PFSK-1 (cell line): ENCODE measurements around the gene FANCD2.

Experiments
- FOXP2 ChIP-seq: optimal IDR thresholded peaks from 2 replicates; pipeline ENCODE3; 2011; ENCODE audit warnings: borderline replicate concordance, control low read depth, inconsistent platforms; ENCODE audit not compliant: insufficient read depth; ENCODE audit errors: extremely low read length, extremely low read depth
- POLR2AphosphoS5 ChIP-seq: IDR thresholded peaks from 2 replicates; pipeline ENCODE4 v1.6.1; 2012; ENCODE audit warnings: low read depth, mild to moderate bottlenecking, control low read depth, low read length, moderate library complexity
- SIN3A ChIP-seq: IDR thresholded peaks from 2 replicates; pipeline ENCODE4 v1.6.1; 2012; ENCODE audit warnings: mild to moderate bottlenecking, low read length, moderate library complexity, borderline replicate concordance; ENCODE audit not compliant: insufficient read depth
- TAF1 ChIP-seq: IDR thresholded peaks from 2 replicates; pipeline ENCODE4 v1.6.1; 2012; ENCODE audit warnings: low read length, control low read depth, borderline replicate concordance; ENCODE audit not compliant: insufficient read depth
- TF ChIP-seq, protein P1 (sequence below), 2 experiments: IDR thresholded peaks; 2 replicates each; pipeline versions ENCODE4 v1.6.1 to v1.8.0; 2011 to 2012; ENCODE audit warnings: low read depth in 2 of 2, low read length in 2 of 2, control low read depth in 1 of 2, inconsistent platforms in 1 of 2, mild to moderate bottlenecking in 1 of 2, moderate library complexity in 1 of 2; ENCODE audit not compliant: insufficient read depth in 1 of 2

FANCD2 gene

DNA sequence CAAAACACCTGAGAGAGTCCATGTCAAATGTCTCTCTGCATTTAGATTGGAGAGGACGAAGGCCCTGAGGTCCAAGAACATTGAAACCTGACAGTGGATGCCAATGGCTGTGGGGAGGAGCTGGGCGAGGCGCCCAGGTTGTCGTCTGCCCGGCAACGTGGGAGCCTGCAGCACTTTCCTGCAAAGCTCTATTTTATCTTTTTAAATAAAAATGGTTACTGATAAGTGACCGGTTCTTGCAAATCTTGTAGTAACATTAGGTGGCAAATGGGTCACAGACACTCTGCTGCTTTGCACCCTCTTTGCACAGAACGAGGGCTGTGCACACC is 19.5 kb upstream of the FANCD2 start:
- TF ChIP-seq SIN3A (no peak), TAF1 (no peak), POLR2AphosphoS5 (no peak), FOXP2 (no peak)
- TF ChIP-seq, protein P1, sequence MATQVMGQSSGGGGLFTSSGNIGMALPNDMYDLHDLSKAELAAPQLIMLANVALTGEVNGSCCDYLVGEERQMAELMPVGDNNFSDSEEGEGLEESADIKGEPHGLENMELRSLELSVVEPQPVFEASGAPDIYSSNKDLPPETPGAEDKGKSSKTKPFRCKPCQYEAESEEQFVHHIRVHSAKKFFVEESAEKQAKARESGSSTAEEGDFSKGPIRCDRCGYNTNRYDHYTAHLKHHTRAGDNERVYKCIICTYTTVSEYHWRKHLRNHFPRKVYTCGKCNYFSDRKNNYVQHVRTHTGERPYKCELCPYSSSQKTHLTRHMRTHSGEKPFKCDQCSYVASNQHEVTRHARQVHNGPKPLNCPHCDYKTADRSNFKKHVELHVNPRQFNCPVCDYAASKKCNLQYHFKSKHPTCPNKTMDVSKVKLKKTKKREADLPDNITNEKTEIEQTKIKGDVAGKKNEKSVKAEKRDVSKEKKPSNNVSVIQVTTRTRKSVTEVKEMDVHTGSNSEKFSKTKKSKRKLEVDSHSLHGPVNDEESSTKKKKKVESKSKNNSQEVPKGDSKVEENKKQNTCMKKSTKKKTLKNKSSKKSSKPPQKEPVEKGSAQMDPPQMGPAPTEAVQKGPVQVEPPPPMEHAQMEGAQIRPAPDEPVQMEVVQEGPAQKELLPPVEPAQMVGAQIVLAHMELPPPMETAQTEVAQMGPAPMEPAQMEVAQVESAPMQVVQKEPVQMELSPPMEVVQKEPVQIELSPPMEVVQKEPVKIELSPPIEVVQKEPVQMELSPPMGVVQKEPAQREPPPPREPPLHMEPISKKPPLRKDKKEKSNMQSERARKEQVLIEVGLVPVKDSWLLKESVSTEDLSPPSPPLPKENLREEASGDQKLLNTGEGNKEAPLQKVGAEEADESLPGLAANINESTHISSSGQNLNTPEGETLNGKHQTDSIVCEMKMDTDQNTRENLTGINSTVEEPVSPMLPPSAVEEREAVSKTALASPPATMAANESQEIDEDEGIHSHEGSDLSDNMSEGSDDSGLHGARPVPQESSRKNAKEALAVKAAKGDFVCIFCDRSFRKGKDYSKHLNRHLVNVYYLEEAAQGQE (IDR thresholded peaks at IDR 0.05; ENCODE audit: insufficient read depth in 1 of 2, low read depth in 2 of 2, low read length in 2 of 2) = no peak

DNA sequence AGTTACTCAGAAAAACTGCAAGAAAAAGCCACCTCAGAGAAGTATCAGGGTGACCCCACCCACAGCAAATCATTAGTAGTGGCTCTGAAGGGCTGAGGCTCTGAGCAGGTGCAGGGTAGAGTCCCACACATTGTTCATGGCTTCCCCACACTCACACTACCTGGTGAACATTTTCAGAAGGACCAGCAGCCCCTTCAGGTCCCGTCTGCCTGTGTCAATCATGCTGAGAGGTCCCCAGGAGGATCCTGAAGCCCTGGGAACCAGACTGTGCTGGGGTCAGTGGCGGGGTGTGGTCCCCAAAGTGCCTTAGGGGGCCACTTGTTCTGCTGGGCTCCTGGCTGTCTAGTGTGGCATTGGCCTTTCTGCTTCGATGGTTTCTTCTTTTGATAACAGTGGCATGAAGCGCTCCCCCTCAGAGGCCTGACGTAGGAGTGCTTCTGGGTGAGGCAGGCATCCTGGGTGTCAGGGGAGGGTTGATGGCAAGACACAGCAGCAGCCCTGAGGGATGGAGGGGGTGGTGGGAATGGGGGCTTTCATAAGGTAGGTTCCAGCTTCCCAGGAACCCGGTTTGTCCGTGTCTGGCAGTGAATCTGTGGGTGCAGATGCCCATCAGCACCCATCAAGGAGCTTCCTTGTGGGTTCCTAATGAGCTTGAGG is 19.0 kb upstream of the FANCD2 start:
- no peak for TF ChIP-seq TAF1
- TF ChIP-seq, protein P1 (IDR thresholded peaks at IDR 0.05; ENCODE audit: insufficient read depth in 1 of 2, low read depth in 2 of 2, low read length in 2 of 2) = no peak
- no peak for TF ChIP-seq POLR2AphosphoS5

DNA sequence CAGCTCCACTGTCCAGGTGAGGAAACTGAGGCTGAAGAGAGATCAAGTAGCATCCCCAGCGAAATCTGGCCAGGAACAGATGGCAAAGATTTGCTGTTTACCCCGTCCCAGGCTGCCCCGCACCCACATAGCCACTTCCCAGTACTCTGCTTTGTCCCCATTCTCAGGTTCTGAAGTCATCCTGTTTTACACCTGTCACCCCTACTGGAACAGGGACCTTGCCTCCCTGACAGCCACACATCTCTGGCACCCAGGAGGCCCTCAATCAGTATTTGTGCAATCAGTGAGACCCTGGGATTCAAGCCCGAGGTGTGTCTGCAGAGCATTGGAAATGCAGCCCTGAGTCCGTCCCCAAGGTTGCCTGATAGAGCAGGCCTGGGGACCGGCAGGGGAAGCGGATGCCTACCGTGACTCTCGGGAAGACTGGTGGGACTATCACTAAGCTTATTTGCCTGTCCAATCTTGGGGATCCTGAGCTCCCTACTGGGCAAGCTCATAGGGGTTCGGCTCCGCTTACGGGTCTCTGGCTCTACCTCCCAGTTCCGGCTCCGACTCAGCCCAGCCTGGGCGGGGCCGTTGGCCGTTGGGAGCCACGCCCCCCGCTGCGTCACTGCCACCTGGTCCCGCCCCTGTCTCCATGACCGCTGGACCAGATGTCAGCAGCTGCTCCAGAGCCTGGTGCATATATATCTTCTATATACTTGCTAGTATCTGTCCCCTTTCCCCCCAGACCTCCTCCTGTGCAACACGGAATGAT is 17.5 kb upstream of the FANCD2 start:
- TF ChIP-seq POLR2AphosphoS5 (no peak), TAF1 (no peak), FOXP2 (no peak), SIN3A (no peak)

DNA sequence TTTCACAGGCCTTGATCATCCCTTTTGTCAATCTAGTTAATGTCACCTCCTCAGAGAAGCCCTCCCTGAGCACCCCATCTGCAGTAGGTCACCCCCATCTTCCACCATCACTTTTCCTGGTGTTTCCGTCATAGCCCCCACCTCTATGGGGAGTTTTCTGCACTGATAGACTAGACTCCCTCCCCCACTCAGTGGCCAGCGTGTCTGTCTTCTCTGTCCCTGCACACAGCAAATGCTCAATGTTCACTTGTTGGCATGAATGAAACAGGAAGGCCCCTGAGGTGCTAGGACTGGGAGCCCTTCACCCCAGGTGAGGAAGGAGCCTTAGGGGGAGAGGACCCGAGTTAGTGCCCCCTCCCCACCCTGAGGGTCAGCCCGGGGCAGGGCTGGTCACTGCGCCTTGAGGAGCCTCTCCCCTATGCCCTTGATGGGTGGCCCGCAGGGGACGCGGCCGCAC is 15.8 kb upstream of the FANCD2 start:
- TF ChIP-seq POLR2AphosphoS5 = no peak
- no peak for TF ChIP-seq SIN3A
- TF ChIP-seq, protein P1 (IDR thresholded peaks at IDR 0.05; ENCODE audit: insufficient read depth in 1 of 2, low read depth in 2 of 2, low read length in 2 of 2) = no peak
- no peak for TF ChIP-seq FOXP2
- TF ChIP-seq TAF1 = no peak

DNA sequence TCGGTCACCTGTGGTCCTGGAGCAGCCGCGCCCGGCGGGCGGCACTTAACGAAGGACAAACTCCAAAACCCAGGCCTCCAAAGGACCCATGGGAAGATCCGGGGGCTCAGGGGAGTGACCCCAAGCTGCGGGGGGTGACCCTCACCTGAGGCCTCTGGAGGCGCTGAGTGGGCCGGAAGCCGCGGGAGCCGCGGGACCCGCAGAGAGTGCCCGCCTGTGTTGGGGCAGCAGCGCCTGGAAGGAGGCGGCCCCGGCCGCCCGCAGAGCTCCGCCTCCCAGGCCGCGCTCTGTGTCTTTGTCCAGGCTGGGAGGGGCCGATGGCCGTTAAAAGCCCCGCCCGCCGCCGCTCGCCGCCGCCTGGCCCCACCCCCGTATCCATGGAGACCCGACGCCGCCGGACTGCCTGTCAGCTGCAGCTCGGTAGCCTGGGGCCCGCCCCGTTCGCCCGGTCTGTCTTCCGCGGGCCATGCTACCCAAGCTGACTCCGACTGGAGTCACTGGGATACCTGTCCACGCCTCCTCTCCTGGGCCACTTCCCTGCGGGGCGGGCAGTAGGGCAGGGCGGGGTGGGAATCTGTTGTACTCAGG is 15.3 kb upstream of the FANCD2 start:
- TF ChIP-seq SIN3A = peak; percentile 85; the same call in 1 of the 2 replicates
- TF ChIP-seq, protein P1 (IDR thresholded peaks at IDR 0.05; ENCODE audit: insufficient read depth in 1 of 2, low read depth in 2 of 2, low read length in 2 of 2) = no peak
